H9 (cell line): ENCODE data around the gene BAG5. TPM values are rescaled to one million over a fixed set of nuclear protein-coding genes. Genes with fewer than 3 reads are reported as not detected.

Experiments used
- DNase-seq: peaks from one replicate; pipeline ENCODE4 v3.0.0-alpha.2; 2017
- H2AFZ ChIP-seq: one replicate; pipeline ENCODE4 v1.6.1; 2013; ENCODE audit warnings: mild to moderate bottlenecking, low read length, control low read depth, moderate library complexity
- H2AK5ac ChIP-seq: 2 replicates; pipeline ENCODE4 v1.6.1; 2013; ENCODE audit warnings: low read length, control low read depth, mixed read lengths; ENCODE audit not compliant: insufficient read length
- H2BK120ac ChIP-seq: one replicate; pipeline ENCODE4 v1.6.1; 2013; ENCODE audit warnings: low read depth, mild to moderate bottlenecking, low read length, control low read depth, inconsistent platforms; ENCODE audit not compliant: poor library complexity, severe bottlenecking
- H2BK12ac ChIP-seq: 2 replicates; pipeline ENCODE4 v1.6.1; 2013; ENCODE audit warnings: low read length, control low read depth, mixed read lengths, low read depth; ENCODE audit not compliant: insufficient read length
- H2BK15ac ChIP-seq: 2 replicates; pipeline ENCODE4 v1.6.1; 2013; ENCODE audit warnings: low read depth, low read length, control low read depth
- H2BK20ac ChIP-seq: one replicate; pipeline ENCODE4 v1.6.1; 2013; ENCODE audit warnings: low read depth, mild to moderate bottlenecking, low read length, control low read depth, inconsistent platforms; ENCODE audit not compliant: poor library complexity, severe bottlenecking
- H2BK5ac ChIP-seq: 2 replicates; pipeline ENCODE4 v1.6.1; 2013; ENCODE audit warnings: low read length, control low read depth, mixed read lengths; ENCODE audit not compliant: insufficient read length
- H3K14ac ChIP-seq: 2 replicates; pipeline ENCODE4 v1.6.1; 2013; ENCODE audit warnings: low read length, control low read depth; ENCODE audit not compliant: insufficient read depth
- H3K18ac ChIP-seq: 2 replicates; pipeline ENCODE4 v1.6.1; 2013; ENCODE audit warnings: low read depth, mild to moderate bottlenecking, mixed read lengths, low read length, control low read depth; ENCODE audit not compliant: insufficient read length
- H3K23ac ChIP-seq: 2 replicates; pipeline ENCODE4 v1.6.1; 2013; ENCODE audit warnings: low read length, control low read depth, mixed read lengths, low read depth; ENCODE audit not compliant: insufficient read length
- H3K23me2 ChIP-seq: 2 replicates; pipeline ENCODE4 v1.6.1; 2013; ENCODE audit warnings: low read depth, mild to moderate bottlenecking, mixed read lengths, low read length, control low read depth; ENCODE audit not compliant: insufficient read length, poor library complexity, severe bottlenecking
- H3K27ac ChIP-seq: 2 replicates; pipeline ENCODE4 v1.5.1; 2013; ENCODE audit warnings: low read length, control low read depth, mixed read lengths, low read depth; ENCODE audit not compliant: insufficient read length
- H3K27me3 ChIP-seq: 2 replicates; pipeline ENCODE4 v1.6.1; 2013; ENCODE audit warnings: low read length, control low read depth, inconsistent platforms; ENCODE audit not compliant: insufficient read depth
- H3K4ac ChIP-seq: 2 replicates; pipeline ENCODE4 v1.6.1; 2013; ENCODE audit warnings: low read depth, mild to moderate bottlenecking, control low read depth, inconsistent platforms, low read length, moderate library complexity
- H3K4me1 ChIP-seq: 2 replicates; pipeline ENCODE4 v1.6.1; 2013; ENCODE audit warnings: low read length, control low read depth, inconsistent platforms; ENCODE audit not compliant: insufficient read depth
- H3K4me2 ChIP-seq: 2 replicates; pipeline ENCODE4 v1.6.1; 2013; ENCODE audit warnings: low read length, control low read depth, mixed read lengths; ENCODE audit not compliant: insufficient read length, insufficient read depth
- H3K56ac ChIP-seq: 2 replicates; pipeline ENCODE4 v1.6.1; 2013; ENCODE audit warnings: low read depth, mild to moderate bottlenecking, mixed read lengths, low read length, control low read depth; ENCODE audit not compliant: insufficient read length
- H3K79me1 ChIP-seq: 2 replicates; pipeline ENCODE4 v1.6.1; 2013; ENCODE audit warnings: low read depth, mild to moderate bottlenecking, moderate library complexity, low read length, control low read depth, inconsistent platforms; ENCODE audit not compliant: insufficient read depth, poor library complexity, severe bottlenecking
- H3K79me2 ChIP-seq: 2 replicates; pipeline ENCODE4 v1.6.1; 2013; ENCODE audit warnings: low read length, control low read depth, inconsistent platforms; ENCODE audit not compliant: insufficient read depth
- H3K9ac ChIP-seq: 2 replicates; pipeline ENCODE4 v1.6.1; 2013; ENCODE audit warnings: low read length, control low read depth, mixed read lengths; ENCODE audit not compliant: insufficient read length; ENCODE audit errors: extremely low read depth
- H3K9me3 ChIP-seq: one replicate; pipeline ENCODE4 v1.6.1; 2013; ENCODE audit warnings: low read depth, low read length, inconsistent platforms; ENCODE audit not compliant: control insufficient read depth
- H3T11ph ChIP-seq: one replicate; pipeline ENCODE4 v1.6.1; 2013; ENCODE audit warnings: mild to moderate bottlenecking, low read length, control low read depth, inconsistent platforms
- H4K20me1 ChIP-seq: one replicate; pipeline ENCODE4 v1.6.1; 2013; ENCODE audit not compliant: control insufficient read depth, insufficient read length, insufficient read depth
- H4K5ac ChIP-seq: 2 replicates; pipeline ENCODE4 v1.6.1; 2013; ENCODE audit warnings: low read depth, mild to moderate bottlenecking, mixed read lengths, low read length, control low read depth; ENCODE audit not compliant: insufficient read length
- H4K8ac ChIP-seq: replicated peaks from 2 replicates; pipeline ENCODE4 v1.6.1; 2013; ENCODE audit warnings: low read length, control low read depth, mixed read lengths, low read depth; ENCODE audit not compliant: insufficient read length
- H4K91ac ChIP-seq: 2 replicates; pipeline ENCODE4 v1.6.1; 2013; ENCODE audit warnings: low read depth, mild to moderate bottlenecking, moderate library complexity, mixed read lengths, low read length, control low read depth; ENCODE audit not compliant: insufficient read length
- H3K27ac Mint-ChIP-seq, 3 experiments: 2 replicates in 2 of 3; 3 replicates in 1 of 3; pipeline ENCODE4 v1.8.0; 2020 to 2021; ENCODE audit warnings: mixed read lengths in 3 of 3, mild to moderate bottlenecking in 1 of 3, moderate library complexity in 1 of 3
- H3K27me3 Mint-ChIP-seq: 2 replicates; pipeline ENCODE4 v1.8.0; 2021; ENCODE audit warnings: low read depth, mild to moderate bottlenecking, moderate library complexity, mixed read lengths
- H3K36me3 Mint-ChIP-seq, 3 experiments: 2 replicates in 2 of 3; 3 replicates in 1 of 3; pipeline ENCODE4 v1.8.0; 2020 to 2021; ENCODE audit warnings: low read depth in 3 of 3, mixed read lengths in 3 of 3; ENCODE audit not compliant: insufficient read depth in 1 of 3
- H3K4me1 Mint-ChIP-seq, 2 experiments: 2 replicates each; pipeline ENCODE4 v1.8.0; 2020; ENCODE audit warnings: mixed read lengths in 2 of 2
- H3K4me3 Mint-ChIP-seq, 2 experiments: 2 replicates in 1 of 2; 3 replicates in 1 of 2; pipeline ENCODE4 v1.8.0; 2020 to 2021; ENCODE audit warnings: mild to moderate bottlenecking in 2 of 2, mixed read lengths in 2 of 2, moderate library complexity in 1 of 2
- H3K9me3 Mint-ChIP-seq, 2 experiments: 2 replicates in 1 of 2; 3 replicates in 1 of 2; pipeline ENCODE4 v1.8.0; 2020; ENCODE audit warnings: mild to moderate bottlenecking in 2 of 2, mixed read lengths in 2 of 2, moderate library complexity in 1 of 2
- CTCF ChIP-seq: fragments of 200-600 bp; sonication (generic); conservative IDR thresholded peaks from 3 replicates; pipeline ENCODE4 v1.8.0; 2021; ENCODE audit warnings: antibody characterized with exemption, mild to moderate bottlenecking
- WGBS: extraction: QIAGEN DNeasy Blood & Tissue Kit; methylation state at CpG from one replicate; pipeline ENCODE4 v1.1.7; 2013; ENCODE audit warnings: missing lambda C conversion rate, low lambda C conversion rate, mixed read lengths; ENCODE audit not compliant: insufficient read length; ENCODE audit errors: extremely low coverage; 5-methylcytosine and 5-hydroxymethylcytosine counted together
- total RNA-seq: library from RNA; stranded (reverse); gene quantifications from 2 replicates; pipeline ENCODE4 v1.2.1, GENCODE V29; 2021

BAG5 gene
- total RNA-seq, 1 experiment from 2014 or later, result 38.0 TPM

GRCh38 chr14:103533137-103533998 lies 29.1 kb downstream of the BAG5 start:
- no CpG with 5 or more reads among the region's 23 CpGs for whole genome bisulfite sequencing
- no peaks in the 10 kb centered on the region; a peak in 1 of 5 replicates for H3K9me3 Mint-ChIP-seq
- H3K9ac ChIP-seq, result no peak overlapping the region

More at GRCh38 chr14:103533137-103533998, 29.1 kb downstream of the BAG5 start:
- peak; percentile 27 for DNase-seq
- H3K79me1 ChIP-seq, result peaks cover 13% of the 10 kb centered on the region
- H3K36me3 Mint-ChIP-seq, result peaks cover 0 to 10% (median 4%) of the 10 kb centered on the region in 3 experiments; a peak in 5 of 7 replicates
- H2AFZ ChIP-seq, result no peak overlapping the region
- peaks cover 5% of the 10 kb centered on the region for H3K27me3 Mint-ChIP-seq
- H2BK12ac ChIP-seq, result no peak overlapping the region
- no peak overlapping the region for H3K27ac ChIP-seq
- no peak overlapping the region for H3K4me2 ChIP-seq
- no peak overlapping the region for H3K23ac ChIP-seq
- no peak overlapping the region for H3K4me3 Mint-ChIP-seq
- H3K79me2 ChIP-seq, result peaks cover 10% of the 10 kb centered on the region; the same call in 1 of the 2 replicates
- H3K18ac ChIP-seq, result no peak overlapping the region
- no peak overlapping the region for H4K91ac ChIP-seq
- H3K4ac ChIP-seq, result no peak overlapping the region
- no peaks in the 10 kb centered on the region for H3K27me3 ChIP-seq
- H4K8ac ChIP-seq, result no peak overlapping the region
- H2BK20ac ChIP-seq, result no peak overlapping the region
- TF ChIP-seq CTCF, result no peak
- H4K5ac ChIP-seq, result no peak overlapping the region
- H2AK5ac ChIP-seq, result no peak overlapping the region
- H3K56ac ChIP-seq, result no peak overlapping the region
- no peak overlapping the region for H2BK15ac ChIP-seq
- H2BK5ac ChIP-seq, result no peak overlapping the region
- no peaks in the 10 kb centered on the region for H3K9me3 ChIP-seq
- H3K23me2 ChIP-seq, result peaks cover 8% of the 10 kb centered on the region
- no peak overlapping the region for H2BK120ac ChIP-seq
- no peaks in the 10 kb centered on the region; the same call in 1 of the 2 replicates for H3K4me1 ChIP-seq
- H3T11ph ChIP-seq, result no peak overlapping the region
- H3K14ac ChIP-seq, result no peak overlapping the region
- peaks cover 4% of the 10 kb centered on the region for H4K20me1 ChIP-seq
- peaks cover 8 to 14% of the 10 kb centered on the region in 2 experiments for H3K4me1 Mint-ChIP-seq
- H3K27ac Mint-ChIP-seq, result no peak overlapping the region
